Measurements from ENCODE around the gene PIK3CA. TPM values are rescaled to one million over a fixed set of nuclear protein-coding genes. Genes with fewer than 3 reads are reported as not detected.

The PIK3CA gene
- total RNA-seq, 2 donors from 2014 or later: 13.0 to 18.0 TPM

DNA sequence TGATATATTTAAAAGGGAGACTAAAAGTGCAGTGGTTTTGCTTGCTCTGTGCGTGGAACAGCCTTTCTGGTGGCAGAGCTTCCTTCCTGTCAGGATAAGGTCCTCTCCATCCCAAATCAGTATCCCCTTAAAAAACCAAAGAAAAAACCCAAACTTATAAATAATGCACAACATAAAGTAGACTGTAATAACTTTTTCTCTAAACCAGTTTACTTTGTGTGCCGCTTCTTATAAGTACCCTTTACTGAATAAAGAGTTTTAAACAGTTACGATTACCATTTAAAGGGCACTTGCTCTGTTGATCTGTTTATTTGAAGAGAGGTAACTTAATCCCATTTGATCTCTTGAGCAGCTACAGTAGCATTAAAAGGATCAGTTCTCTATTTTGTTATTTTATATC is 2.5 kb downstream of the PIK3CA start:
- ATAC-seq: no peak
- DNase-seq: no peak
- intact Hi-C loops (cut with DNase I, micrococcal nuclease): no loop called here

GRCh38 chr3:179151474-179151873 is 3.3 kb downstream of the PIK3CA start:
- no peak for ATAC-seq
- no peak for DNase-seq
- intact Hi-C loops (cut with DNase I, micrococcal nuclease): no loop called here

- intact Hi-C loops (cut with DNase I, micrococcal nuclease): no loop called here
- DNase-seq (no peak), ATAC-seq (no peak)
Measured at GRCh38 chr3:179156170-179156569, 8.0 kb downstream of the PIK3CA start.

- intact Hi-C loops (cut with DNase I, micrococcal nuclease): no loop called here
- no peak for DNase-seq
- no peak for ATAC-seq
Measured at GRCh38 chr3:179156775-179157174, 8.6 kb downstream of the PIK3CA start.

- intact Hi-C loops (cut with DNase I, micrococcal nuclease): no loop called here
- DNase-seq (no peak), ATAC-seq (no peak)
Measured at GRCh38 chr3:179158336-179159039, 10.3 kb downstream of the PIK3CA start.

DNA sequence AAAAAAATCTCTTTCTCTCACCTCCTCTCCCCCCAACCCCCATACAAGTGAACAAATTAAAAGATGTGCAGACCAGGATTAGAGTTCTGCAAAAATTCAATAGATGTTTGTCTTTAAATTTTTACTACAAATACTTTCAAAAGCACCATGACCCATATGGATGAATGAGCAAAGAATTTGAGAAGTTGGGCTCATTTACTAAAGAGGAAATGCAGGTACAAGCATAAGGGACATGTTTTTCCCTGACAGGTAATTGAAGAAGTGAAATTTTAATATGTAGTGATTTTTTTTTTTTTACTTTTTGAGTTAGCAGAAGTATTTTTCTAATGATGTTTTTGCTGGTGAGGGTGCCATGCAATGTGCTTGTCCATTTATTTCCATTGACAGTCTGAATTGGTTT is 15.3 kb downstream of the PIK3CA start:
- intact Hi-C loops (cut with DNase I, micrococcal nuclease): no loop called here
- no peak for ATAC-seq
- DNase-seq: no peak

DNA sequence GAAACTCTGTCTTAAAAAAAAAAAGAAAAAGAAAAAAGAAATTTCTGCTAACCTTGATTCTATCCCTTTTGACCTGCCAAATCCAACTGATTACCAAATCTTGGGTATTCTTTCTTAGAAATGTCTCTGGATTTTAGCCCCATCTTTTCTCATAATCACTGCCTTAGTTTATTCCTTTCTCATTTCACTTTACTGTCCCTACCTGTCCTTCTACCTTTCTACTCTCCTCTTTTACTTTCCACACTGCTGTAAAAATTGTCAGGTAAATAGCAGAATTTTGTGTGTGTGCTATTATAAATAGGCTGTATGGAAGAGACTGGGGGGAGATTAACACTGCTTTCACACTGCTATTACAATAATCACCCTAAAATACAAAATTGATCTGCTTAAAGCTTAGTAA is 16.7 kb downstream of the PIK3CA start:
- intact Hi-C loops (cut with DNase I, micrococcal nuclease): no loop called here
- no peak for ATAC-seq

GRCh38 chr3:179166561-179167201 is 18.5 kb downstream of the PIK3CA start:
- DNase-seq (no peak), ATAC-seq (no peak)
- intact Hi-C loops (cut with DNase I, micrococcal nuclease): no loop called here

More for the DNA sequence above, 16.7 kb downstream of the PIK3CA start:
- DNase-seq: no peak

DNA sequence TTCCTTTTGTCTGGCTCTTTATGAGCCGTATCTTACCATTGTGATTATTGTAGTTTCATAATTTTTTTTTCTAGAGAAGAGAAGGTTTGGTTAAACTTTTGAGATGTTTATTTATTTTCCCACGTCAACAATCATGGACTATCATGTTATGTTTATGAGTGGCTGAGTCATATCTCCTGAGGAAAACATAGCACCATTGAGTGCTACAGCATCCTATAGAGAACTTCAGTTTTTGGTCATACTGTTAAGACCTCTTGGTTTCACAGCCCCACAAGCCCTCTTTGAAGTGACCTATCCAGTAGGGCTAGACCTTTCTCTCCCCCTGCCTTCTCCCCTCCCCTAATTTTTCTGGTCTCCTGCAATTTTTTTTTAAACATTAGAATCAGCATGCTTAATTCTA is 20.8 kb downstream of the PIK3CA start:
- no peak for DNase-seq
- no peak for ATAC-seq

GRCh38 chr3:179172546-179172945 is 24.4 kb downstream of the PIK3CA start:
- DNase-seq: no peak
- no peak for ATAC-seq
- intact Hi-C loops (cut with DNase I, micrococcal nuclease): no loop called here

More for the DNA sequence above, 20.8 kb downstream of the PIK3CA start:
- intact Hi-C loops (cut with DNase I, micrococcal nuclease): no loop called here

- intact Hi-C loops (cut with DNase I, micrococcal nuclease): no loop called here
- DNase-seq (no peak), ATAC-seq (no peak)
Measured at GRCh38 chr3:179174316-179174715, 26.2 kb downstream of the PIK3CA start.

GRCh38 chr3:179174898-179175297 is 26.7 kb downstream of the PIK3CA start:
- intact Hi-C loops (cut with DNase I, micrococcal nuclease): no loop called here
- ATAC-seq: no peak
- DNase-seq: no peak

DNA sequence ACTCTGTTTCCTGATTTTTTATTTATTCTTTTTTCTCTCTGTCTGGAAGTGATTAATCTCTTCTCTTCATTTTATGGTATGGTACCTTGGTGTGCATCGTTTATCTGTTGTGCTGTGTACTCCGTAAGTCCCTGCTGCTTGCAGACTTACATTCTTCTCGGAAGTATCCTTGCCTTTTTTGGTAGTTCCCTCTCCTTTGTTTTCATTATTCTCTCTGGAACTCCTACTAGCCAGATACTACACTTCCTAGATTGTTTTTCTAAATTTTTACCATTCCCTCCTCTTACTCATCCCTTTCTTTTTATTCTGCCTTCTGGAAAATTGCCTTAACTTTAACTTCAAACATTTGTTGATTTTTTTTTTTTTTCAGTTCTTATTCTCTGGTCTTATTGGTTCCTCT is 27.2 kb downstream of the PIK3CA start:
- intact Hi-C loops (cut with DNase I, micrococcal nuclease): no loop called here
- no peak for ATAC-seq
- no peak for DNase-seq

- no peak for DNase-seq
- intact Hi-C loops (cut with DNase I, micrococcal nuclease): no loop called here
- no peak for ATAC-seq
Measured at GRCh38 chr3:179177611-179178010, 29.5 kb downstream of the PIK3CA start.

DNA sequence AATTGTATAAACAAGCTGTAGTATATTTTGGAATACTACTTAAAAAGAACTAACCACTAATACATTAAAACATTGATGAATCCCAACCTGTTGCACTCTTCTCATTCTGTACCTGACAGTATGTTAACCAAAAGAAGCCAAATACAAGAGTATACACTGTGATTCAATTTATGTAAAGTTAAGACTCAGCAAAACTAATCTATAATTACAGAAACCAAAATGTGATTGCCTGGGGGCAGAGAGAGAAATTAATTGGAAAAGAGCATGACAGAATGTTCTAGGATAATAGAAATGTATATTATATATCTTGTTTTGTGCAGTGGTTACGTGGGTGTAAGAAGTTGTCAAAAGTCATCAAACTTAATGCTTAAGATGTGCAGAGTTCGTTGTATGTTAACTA is 31.1 kb downstream of the PIK3CA start:
- DNase-seq: no peak
- intact Hi-C loops (cut with DNase I, micrococcal nuclease): no loop called here
- ATAC-seq: no peak

DNA sequence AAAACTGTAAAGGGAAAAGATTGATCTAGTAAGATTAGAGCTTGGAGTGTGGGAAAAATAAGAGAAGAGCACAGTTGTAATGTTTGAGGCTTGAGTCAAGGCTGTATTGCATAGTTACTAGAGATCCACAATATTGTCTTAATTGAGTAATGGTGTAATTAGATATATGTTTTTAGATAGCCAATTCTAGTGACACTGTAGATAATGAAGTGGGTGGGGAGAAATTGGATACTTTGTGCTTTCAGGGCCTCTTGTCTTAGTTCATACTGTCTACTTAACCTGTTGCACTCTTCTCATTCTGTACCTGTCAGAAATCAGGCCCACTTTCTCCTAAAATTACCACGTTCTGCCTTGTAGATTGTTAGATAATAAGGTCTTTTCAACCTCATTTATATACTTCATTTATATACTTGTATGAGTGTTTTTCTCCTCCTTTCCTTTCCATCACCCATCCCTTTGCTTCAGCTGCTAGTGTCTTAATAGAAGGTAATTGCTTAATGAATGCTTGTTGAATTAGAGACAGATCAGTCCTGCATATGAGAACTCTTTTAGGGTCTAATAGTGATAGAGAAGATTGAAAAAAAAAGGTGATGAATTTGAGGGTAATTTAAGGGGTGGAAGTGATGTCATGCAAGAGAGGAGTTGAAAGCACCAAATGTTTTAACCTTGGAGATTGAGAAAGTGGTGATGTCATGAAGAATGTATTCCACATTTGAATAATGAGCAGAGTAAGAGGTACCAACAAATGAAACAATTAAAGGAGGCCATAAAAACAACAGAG is 32.0 kb downstream of the PIK3CA start:
- ATAC-seq (no peak), DNase-seq (no peak)
- intact Hi-C loops (cut with DNase I, micrococcal nuclease): no loop called here

- ATAC-seq (no peak), DNase-seq (no peak)
- intact Hi-C loops (cut with DNase I, micrococcal nuclease): no loop called here
Measured at GRCh38 chr3:179181021-179181472, 32.9 kb downstream of the PIK3CA start.

- ATAC-seq (no peak), DNase-seq (no peak)
- intact Hi-C loops (cut with DNase I, micrococcal nuclease): no loop called here
Measured at GRCh38 chr3:179181993-179182551, 33.9 kb downstream of the PIK3CA start.

DNA sequence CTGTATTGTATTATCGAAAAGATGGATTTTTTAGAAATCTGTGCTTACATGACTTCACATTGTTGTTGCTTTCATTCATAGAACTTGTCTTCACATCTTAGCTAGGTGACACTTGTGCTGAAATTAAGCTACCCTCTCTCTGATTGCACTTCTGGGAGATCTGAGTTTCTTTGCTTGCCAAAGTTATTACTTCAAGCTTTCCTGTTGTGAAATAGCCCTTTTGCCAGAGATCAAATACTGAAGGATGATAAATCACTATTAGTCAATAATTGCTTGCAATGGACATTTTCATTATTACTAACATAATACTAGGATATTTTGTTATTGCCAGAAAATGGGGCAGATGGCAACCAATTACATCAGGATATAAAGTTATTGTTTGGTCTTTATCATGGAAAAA is 34.7 kb downstream of the PIK3CA start:
- ATAC-seq: no peak
- intact Hi-C loops (cut with DNase I, micrococcal nuclease): no loop called here
- DNase-seq: no peak

- DNase-seq: no peak
- intact Hi-C loops (cut with DNase I, micrococcal nuclease): no loop called here
- no peak for ATAC-seq
Measured at GRCh38 chr3:179184826-179185225, 36.7 kb downstream of the PIK3CA start.
